GM18519 (cell line): Measurements from ENCODE around the gene FAM53A.

Experiments used
- ATAC-seq: cut with Tn5 transposase; IDR thresholded peaks from one replicate; pipeline ENCODE4 v1.9.1; 2021; ENCODE audit warnings: mild to moderate bottlenecking, moderate library complexity; ENCODE audit not compliant: unreplicated experiment, low FRiP score

The FAM53A gene

GRCh38 chr4:1663549-1663948 lies 20.6 kb downstream of the FAM53A start:
- ATAC-seq: no peak

GRCh38 chr4:1661695-1662094 lies 22.4 kb downstream of the FAM53A start:
- ATAC-seq: no peak

GRCh38 chr4:1660948-1661677 lies 23.0 kb downstream of the FAM53A start:
- no peak for ATAC-seq

- ATAC-seq: no peak
Measured at GRCh38 chr4:1659104-1660043, 24.7 kb downstream of the FAM53A start.

GRCh38 chr4:1658581-1658980 lies 25.5 kb downstream of the FAM53A start:
- ATAC-seq: no peak

- no peak for ATAC-seq
Measured at GRCh38 chr4:1658146-1658545, 26.0 kb downstream of the FAM53A start.

GRCh38 chr4:1656986-1657385 lies 27.1 kb downstream of the FAM53A start:
- ATAC-seq: no peak

GRCh38 chr4:1656132-1656531 lies 28.0 kb downstream of the FAM53A start:
- ATAC-seq: no peak

GRCh38 chr4:1655676-1656075 lies 28.4 kb downstream of the FAM53A start:
- no peak for ATAC-seq

- no peak for ATAC-seq
Measured at GRCh38 chr4:1655081-1655480, 29.0 kb downstream of the FAM53A start.

GRCh38 chr4:1654216-1654955 lies 29.7 kb downstream of the FAM53A start:
- no peak for ATAC-seq

- ATAC-seq: no peak
Measured at GRCh38 chr4:1653776-1654175, 30.3 kb downstream of the FAM53A start.

GRCh38 chr4:1652088-1652487 lies 32.0 kb downstream of the FAM53A start:
- ATAC-seq: no peak

- no peak for ATAC-seq
Measured at GRCh38 chr4:1651609-1652008, 32.5 kb downstream of the FAM53A start.

GRCh38 chr4:1648962-1649361 lies 35.2 kb downstream of the FAM53A start:
- no peak for ATAC-seq

- ATAC-seq: no peak
Measured at GRCh38 chr4:1647432-1647831, 36.7 kb downstream of the FAM53A start.

- no peak for ATAC-seq
Measured at GRCh38 chr4:1646690-1647089, 37.4 kb downstream of the FAM53A start.

- ATAC-seq: no peak
Measured at GRCh38 chr4:1644891-1645657, 39.0 kb downstream of the FAM53A start.

GRCh38 chr4:1643971-1644735 lies 40.0 kb downstream of the FAM53A start:
- no peak for ATAC-seq
